ENCODE data around the gene GCK.

- TF ChIP-seq CTCF (IDR thresholded peaks at IDR 0.05; ENCODE audit: low read depth, low read length, missing input control) (no peak), FOXA2 (IDR thresholded peaks at IDR 0.05) (no peak)
Observed at GRCh38 chr7:44235582-44236332, 46.5 kb upstream of the GCK start.
